DOHH2 (cell line): ENCODE data around the gene NOP16.

ENCODE experiments used
- H3F3A ChIP-seq: fragments of 200-600 bp; sonication (generic), shearing (Covaris generic); 2 replicates; pipeline ENCODE4 v1.6.0; 2016; ENCODE audit warnings: antibody characterized with exemption, mild to moderate bottlenecking; ENCODE audit not compliant: control insufficient read depth, insufficient read depth
- H3K27ac ChIP-seq: fragments of 200-600 bp; sonication (generic); 2 replicates; pipeline ENCODE4 v1.5.1; 2014; ENCODE audit warnings: low read depth, mild to moderate bottlenecking, low read length, moderate library complexity
- H3K27me3 ChIP-seq: fragments of 200-600 bp; sonication (generic); 2 replicates; pipeline ENCODE4 v1.6.1; 2014; ENCODE audit warnings: mild to moderate bottlenecking, low read length, mixed read lengths; ENCODE audit not compliant: control insufficient read depth
- H3K36me3 ChIP-seq: fragments of 200-600 bp; sonication (generic); 2 replicates; pipeline ENCODE4 v1.6.1; 2014; ENCODE audit warnings: mild to moderate bottlenecking, low read length, moderate library complexity, mixed read lengths; ENCODE audit not compliant: control insufficient read depth
- H3K4me1 ChIP-seq: fragments of 200-600 bp; sonication (generic); 2 replicates; pipeline ENCODE4 v1.6.1; 2014; ENCODE audit warnings: mild to moderate bottlenecking, low read length, mixed read lengths; ENCODE audit not compliant: control insufficient read depth
- H3K4me2 ChIP-seq: fragments of 200-600 bp; sonication (generic); 2 replicates; pipeline ENCODE4 v1.6.0; 2014; ENCODE audit warnings: mild to moderate bottlenecking, low read length, moderate library complexity
- H3K4me3 ChIP-seq: fragments of 200-600 bp; sonication (generic); 2 replicates; pipeline ENCODE4 v1.5.1; 2014; ENCODE audit warnings: mild to moderate bottlenecking, low read length, mixed read lengths
- H3K79me2 ChIP-seq: fragments of 200-600 bp; sonication (generic); 2 replicates; pipeline ENCODE4 v1.6.1; 2014; ENCODE audit warnings: mild to moderate bottlenecking, low read length, mixed read lengths; ENCODE audit not compliant: control insufficient read depth
- H3K9me2 ChIP-seq: fragments of 200-600 bp; sonication (generic); replicated peaks from 2 replicates; pipeline ENCODE4 v1.6.1; 2014; ENCODE audit warnings: mild to moderate bottlenecking, low read length, mixed read lengths; ENCODE audit not compliant: control insufficient read depth
- H3K9me3 ChIP-seq: fragments of 200-600 bp; sonication (generic); 2 replicates; pipeline ENCODE4 v1.6.1; 2014; ENCODE audit warnings: antibody characterized with exemption, low read length, mixed read lengths; ENCODE audit not compliant: control insufficient read depth, insufficient read depth
- H4K20me1 ChIP-seq: fragments of 200-600 bp; sonication (generic); 2 replicates; pipeline ENCODE4 v1.6.0; 2014; ENCODE audit warnings: low read depth, mild to moderate bottlenecking, antibody characterized with exemption, low read length, moderate library complexity; ENCODE audit not compliant: control insufficient read depth, insufficient read depth
- EZH2phosphoT487 ChIP-seq: fragments of 200-600 bp; sonication (generic); IDR thresholded peaks from 2 replicates; pipeline ENCODE4 v1.6.1; 2017; ENCODE audit warnings: borderline replicate concordance, mild to moderate bottlenecking, antibody characterized with exemption, low read length, moderate library complexity, mixed read lengths
- TF ChIP-seq, protein P1 (sequence below): fragments of 200-600 bp; sonication (generic); IDR thresholded peaks from one replicate; pipeline ENCODE4 v1.5.1; 2014; ENCODE audit warnings: antibody characterized with exemption, mild to moderate bottlenecking, low read depth, low read length; ENCODE audit not compliant: poor library complexity, severe bottlenecking

The NOP16 gene

DNA sequence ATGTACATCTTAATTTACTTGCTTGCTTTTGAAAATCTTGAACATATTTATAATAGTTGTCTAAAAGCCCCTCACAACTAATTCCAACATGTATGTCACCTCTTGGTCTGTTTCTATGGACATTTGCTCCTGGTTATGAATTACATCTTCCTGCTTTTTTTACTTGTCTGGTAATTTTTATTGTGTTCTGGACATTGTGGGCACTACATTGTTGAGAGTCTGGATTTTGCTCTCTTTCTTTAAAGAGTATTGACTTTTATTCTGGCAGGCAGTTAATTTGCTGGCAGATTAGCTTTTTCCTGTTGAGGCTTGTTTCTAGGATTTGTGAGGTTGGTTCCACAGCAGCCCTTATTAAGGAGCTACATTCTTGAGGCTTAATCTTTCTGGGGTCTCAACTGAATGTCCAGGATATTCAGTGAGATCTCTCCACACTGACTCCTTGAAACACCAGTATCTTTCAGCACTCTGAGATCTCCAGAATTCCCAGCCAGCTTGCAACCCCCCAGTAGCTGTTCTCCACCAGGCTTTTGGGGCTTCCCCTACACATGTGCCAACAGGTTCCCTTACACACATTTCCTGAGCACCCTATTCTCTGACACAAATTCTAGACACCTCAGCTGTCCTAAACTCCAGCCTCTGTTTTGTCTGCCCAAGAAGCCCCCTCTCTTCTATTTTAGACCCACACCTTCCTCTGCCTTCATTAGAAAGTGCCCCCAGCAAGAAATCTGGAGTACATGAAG lies 54.2 kb downstream of the NOP16 start:
- H3K4me1 ChIP-seq, result no peaks in the 10 kb centered on the region
- no peaks in the 10 kb centered on the region for H3K9me2 ChIP-seq
- no peaks in the 10 kb centered on the region for H3K27me3 ChIP-seq
- no peaks in the 10 kb centered on the region for H4K20me1 ChIP-seq
- no peak overlapping the region for H3K27ac ChIP-seq
- TF ChIP-seq, protein P1, sequence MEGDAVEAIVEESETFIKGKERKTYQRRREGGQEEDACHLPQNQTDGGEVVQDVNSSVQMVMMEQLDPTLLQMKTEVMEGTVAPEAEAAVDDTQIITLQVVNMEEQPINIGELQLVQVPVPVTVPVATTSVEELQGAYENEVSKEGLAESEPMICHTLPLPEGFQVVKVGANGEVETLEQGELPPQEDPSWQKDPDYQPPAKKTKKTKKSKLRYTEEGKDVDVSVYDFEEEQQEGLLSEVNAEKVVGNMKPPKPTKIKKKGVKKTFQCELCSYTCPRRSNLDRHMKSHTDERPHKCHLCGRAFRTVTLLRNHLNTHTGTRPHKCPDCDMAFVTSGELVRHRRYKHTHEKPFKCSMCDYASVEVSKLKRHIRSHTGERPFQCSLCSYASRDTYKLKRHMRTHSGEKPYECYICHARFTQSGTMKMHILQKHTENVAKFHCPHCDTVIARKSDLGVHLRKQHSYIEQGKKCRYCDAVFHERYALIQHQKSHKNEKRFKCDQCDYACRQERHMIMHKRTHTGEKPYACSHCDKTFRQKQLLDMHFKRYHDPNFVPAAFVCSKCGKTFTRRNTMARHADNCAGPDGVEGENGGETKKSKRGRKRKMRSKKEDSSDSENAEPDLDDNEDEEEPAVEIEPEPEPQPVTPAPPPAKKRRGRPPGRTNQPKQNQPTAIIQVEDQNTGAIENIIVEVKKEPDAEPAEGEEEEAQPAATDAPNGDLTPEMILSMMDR, result no peak
- TF ChIP-seq EZH2phosphoT487, result no peak
- H3K36me3 ChIP-seq, result peaks cover 20% of the 10 kb centered on the region
- H3K4me3 ChIP-seq, result no peak overlapping the region
- no peaks in the 10 kb centered on the region for H3K79me2 ChIP-seq
- H3K4me2 ChIP-seq, result no peak overlapping the region
- H3F3A ChIP-seq, result no peaks in the 10 kb centered on the region
- H3K9me3 ChIP-seq, result no peaks in the 10 kb centered on the region
